Activated CD8-positive, alpha-beta memory T cell treated with anti-CD3 and anti-CD28 coated beads, Interleukin-2, amount 10 ng/mL, durations not matched to agents 7 days and 5 days (primary cell): ENCODE results near the gene CFAP74. TPM values are rescaled to one million over a fixed set of nuclear protein-coding genes. Genes with fewer than 3 reads are reported as not detected.
"Not testable (repeated sequence)": the region's sequence is repeated elsewhere in the genome, so short reads cannot be mapped to it uniquely, and the experiment has no call there.

Experiments
- ATAC-seq: fragments of 150-1000 bp; cut with Tn5 transposase; one replicate; pipeline ENCODE4 v1.10.0; 2021; ENCODE audit warnings: moderate library complexity
- CTCF ChIA-PET: fragments of 350-600 bp; sonication (Branson Sonifier 250); formaldehyde crosslinking; loops from one replicate; lab custom pipeline; 2021; ENCODE audit warnings: antibody characterized with exemption; lab: Charles Lee
- DNase-seq: peaks from one replicate; pipeline ENCODE4 v3.0.0-alpha.2; 2020
- H3K27ac Mint-ChIP-seq: one replicate; pipeline ENCODE4 v1.8.0; 2021; ENCODE audit warnings: mild to moderate bottlenecking, mixed read lengths
- H3K27me3 Mint-ChIP-seq: one replicate; pipeline ENCODE4 v1.8.0; 2021; ENCODE audit warnings: mixed read lengths
- H3K36me3 Mint-ChIP-seq: one replicate; pipeline ENCODE4 v1.8.0; 2021; ENCODE audit warnings: mild to moderate bottlenecking, mixed read lengths
- H3K4me1 Mint-ChIP-seq: one replicate; pipeline ENCODE4 v1.8.0; 2021; ENCODE audit warnings: mixed read lengths
- H3K4me3 Mint-ChIP-seq: one replicate; pipeline ENCODE4 v1.8.0; 2021; ENCODE audit warnings: mild to moderate bottlenecking, moderate library complexity, mixed read lengths
- H3K9me3 Mint-ChIP-seq: one replicate; pipeline ENCODE4 v1.8.0; 2022; ENCODE audit warnings: low read depth, mixed read lengths
- total RNA-seq, 2 experiments: library from RNA; stranded (reverse); gene quantifications; one replicate each; pipeline ENCODE4 v1.2.3, GENCODE V29; 2021

CFAP74 gene
- total RNA-seq, 2 experiments from 2014 or later = not detected

DNA sequence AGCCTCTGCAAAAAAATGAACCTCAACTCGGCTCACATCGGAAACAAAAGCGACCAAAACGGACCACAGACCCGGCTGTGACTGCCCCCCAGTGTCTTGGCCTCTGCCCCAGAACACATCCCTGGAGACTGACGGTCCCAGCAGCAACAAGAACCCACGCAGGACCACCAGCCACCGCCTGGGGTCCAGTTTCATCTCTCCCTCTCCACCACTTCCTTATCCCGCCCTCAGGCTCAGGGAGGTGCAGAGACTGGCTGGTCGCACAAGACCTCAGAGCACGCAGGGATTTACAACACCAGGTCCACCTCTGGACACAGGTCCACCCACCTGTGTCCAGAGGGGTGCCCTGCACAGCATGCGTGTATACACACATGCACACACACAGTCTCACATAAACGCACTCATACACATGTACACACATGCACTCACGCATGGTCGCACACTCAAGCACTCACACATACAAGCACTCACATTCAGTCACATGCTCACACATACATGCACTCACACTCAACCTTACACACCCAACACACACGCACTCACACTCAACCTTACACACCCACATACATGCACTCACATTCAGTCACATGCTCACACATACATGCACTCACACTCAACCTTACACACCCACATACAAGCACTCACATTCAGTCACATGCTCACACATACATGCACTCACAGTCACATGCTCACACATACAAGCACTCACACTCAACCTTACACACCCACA lies 65.9 kb downstream of the CFAP74 start:
- Mint-ChIP-seq H3K27me3 (no peaks in the 10 kb centered on the region), H3K36me3 (peaks cover 4% of the 10 kb centered on the region), H3K27ac (no peak overlapping the region), H3K4me3 (no peak overlapping the region), H3K9me3 (peaks cover 16% of the 10 kb centered on the region), H3K4me1 (no peaks in the 10 kb centered on the region)
- DNase-seq = no peak
- no peak for ATAC-seq
- CTCF ChIA-PET = no interaction called here

DNA sequence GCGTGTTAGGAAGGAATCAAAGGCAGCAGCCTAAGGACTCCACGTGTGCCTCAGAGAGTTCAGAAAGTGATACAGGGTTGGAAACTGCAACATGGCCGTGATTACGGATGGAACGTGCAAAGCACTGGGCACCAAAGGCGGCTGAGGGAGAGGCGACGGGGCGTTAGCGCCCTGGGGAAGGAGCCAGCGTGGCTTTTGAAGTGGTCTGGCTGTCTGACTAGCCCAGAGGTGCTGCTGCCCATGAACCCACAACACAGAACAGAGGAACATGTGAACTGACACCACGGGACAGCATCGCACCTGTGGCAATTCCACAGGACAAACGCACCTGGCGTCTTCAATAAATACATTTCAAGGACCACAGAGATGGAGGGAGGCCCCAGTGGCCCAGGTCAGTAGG lies 66.5 kb downstream of the CFAP74 start:
- H3K27ac Mint-ChIP-seq = no peak overlapping the region
- ATAC-seq (no peak), DNase-seq (no peak)
- H3K4me3 Mint-ChIP-seq = no peak overlapping the region
- peaks cover 16% of the 10 kb centered on the region for H3K9me3 Mint-ChIP-seq
- peaks cover 4% of the 10 kb centered on the region for H3K36me3 Mint-ChIP-seq
- no peaks in the 10 kb centered on the region for H3K4me1 Mint-ChIP-seq
- no peaks in the 10 kb centered on the region for H3K27me3 Mint-ChIP-seq
- CTCF ChIA-PET = no interaction called here

GRCh38 chr1:1934848-1935247 lies 68.7 kb downstream of the CFAP74 start:
- H3K4me1 Mint-ChIP-seq, ATAC-seq, H3K36me3 Mint-ChIP-seq, CTCF ChIA-PET, H3K4me3 Mint-ChIP-seq, DNase-seq, H3K27ac Mint-ChIP-seq, H3K27me3 Mint-ChIP-seq: not testable (repeated sequence)
- H3K9me3 Mint-ChIP-seq = peaks cover 16% of the 10 kb centered on the region

DNA sequence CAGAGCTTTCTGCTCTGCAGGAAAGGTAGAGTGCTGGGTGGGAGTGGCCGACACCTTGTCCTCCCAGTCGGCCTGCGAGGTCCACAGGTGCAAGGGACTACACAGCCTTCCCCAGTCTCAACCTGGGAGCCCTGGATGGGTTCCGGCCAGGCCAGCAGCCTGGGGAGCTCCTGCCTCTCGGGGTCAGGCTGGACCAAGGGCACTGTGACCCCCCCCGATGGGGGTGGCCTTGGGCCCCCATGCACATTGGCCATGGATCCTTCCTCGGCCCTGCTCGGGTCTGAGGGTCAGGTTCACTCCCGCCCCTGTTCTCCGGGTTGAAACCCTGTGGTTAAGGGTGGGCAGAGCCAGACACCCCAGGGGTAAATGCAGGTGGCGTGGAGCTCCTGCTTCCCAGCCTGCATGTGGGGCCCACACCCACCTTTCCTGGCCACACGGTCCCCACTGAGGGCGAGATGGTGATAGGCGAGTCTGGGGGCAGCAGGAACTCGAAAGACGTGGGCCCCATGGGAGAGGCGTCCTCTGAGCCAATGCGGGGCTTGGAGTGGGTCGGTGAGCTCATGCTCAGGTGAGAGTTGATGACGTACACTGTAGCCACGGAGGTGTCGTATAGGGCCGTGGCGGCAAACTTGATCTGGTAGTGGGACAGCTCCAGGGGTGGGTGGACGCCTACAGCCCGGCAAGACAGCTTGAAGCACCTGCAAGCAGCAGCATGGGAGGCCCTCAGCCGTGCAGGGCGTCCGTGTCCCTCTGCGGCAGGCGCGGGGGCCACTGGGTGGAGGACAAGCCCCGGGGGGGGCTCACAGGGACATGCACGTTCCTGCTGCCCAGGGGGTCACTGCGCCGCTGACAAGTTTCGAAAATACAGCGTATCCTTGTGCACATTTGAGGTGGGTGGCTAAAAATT lies 73.7 kb downstream of the CFAP74 start:
- ATAC-seq (no peak), DNase-seq (peak; percentile 39)
- no peaks in the 10 kb centered on the region for H3K4me1 Mint-ChIP-seq
- peaks cover 8% of the 10 kb centered on the region for H3K9me3 Mint-ChIP-seq
- H3K36me3 Mint-ChIP-seq = peaks cover 2% of the 10 kb centered on the region
- H3K27ac Mint-ChIP-seq = no peak overlapping the region
- no peak overlapping the region for H3K4me3 Mint-ChIP-seq
- CTCF ChIA-PET = interaction anchor here (0.8 kb wide), 1 partner anchor 11 kb away, joined by 3 read pairs; no protein-coding TSS in a partner anchor
- H3K27me3 Mint-ChIP-seq = no peaks in the 10 kb centered on the region

DNA sequence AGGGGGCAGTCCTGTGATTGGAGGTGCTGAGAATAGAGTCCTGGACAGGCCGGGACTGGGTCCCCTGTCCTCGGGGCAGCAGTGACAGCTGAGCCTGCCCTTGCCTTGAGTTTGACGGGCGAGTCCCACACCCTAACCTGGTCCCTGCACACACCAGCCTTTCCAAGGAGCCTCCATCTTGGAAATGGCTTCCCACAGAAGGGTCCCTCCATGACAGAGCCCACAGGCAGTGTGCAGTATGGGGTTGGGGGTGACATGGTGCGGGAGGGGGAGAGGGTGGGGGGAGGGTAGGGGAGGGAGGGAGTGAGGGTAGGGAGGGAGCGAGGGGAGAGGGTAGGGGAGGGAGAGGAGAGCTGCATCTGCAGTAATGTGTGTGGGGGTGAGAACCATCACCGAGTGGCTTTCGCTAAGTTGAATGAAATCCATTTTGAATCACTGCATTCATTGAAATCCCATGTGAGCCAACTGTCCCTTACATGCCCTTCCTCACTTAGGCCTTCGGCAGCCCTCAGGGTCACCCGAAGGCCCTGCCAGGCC lies 74.4 kb downstream of the CFAP74 start:
- no peaks in the 10 kb centered on the region for H3K27me3 Mint-ChIP-seq
- no peaks in the 10 kb centered on the region for H3K36me3 Mint-ChIP-seq
- DNase-seq (peak; percentile 29), ATAC-seq (no peak)
- H3K4me1 Mint-ChIP-seq = no peaks in the 10 kb centered on the region
- H3K27ac Mint-ChIP-seq = no peak overlapping the region
- CTCF ChIA-PET = no interaction called here
- H3K4me3 Mint-ChIP-seq = no peak overlapping the region
- peaks cover 2% of the 10 kb centered on the region for H3K9me3 Mint-ChIP-seq

GRCh38 chr1:1928231-1929101 lies 75.1 kb downstream of the CFAP74 start:
- H3K4me1 Mint-ChIP-seq = no peaks in the 10 kb centered on the region
- H3K27me3 Mint-ChIP-seq = no peaks in the 10 kb centered on the region
- H3K4me3 Mint-ChIP-seq = no peak overlapping the region
- no peaks in the 10 kb centered on the region for H3K36me3 Mint-ChIP-seq
- ATAC-seq (no peak), DNase-seq (peak; percentile 37)
- H3K27ac Mint-ChIP-seq = no peak overlapping the region
- H3K9me3 Mint-ChIP-seq = no peaks in the 10 kb centered on the region
- CTCF ChIA-PET = no interaction called here

- ATAC-seq (no peak), DNase-seq (peak; percentile 36)
- no peak overlapping the region for H3K27ac Mint-ChIP-seq
- CTCF ChIA-PET = no interaction called here
- no peak overlapping the region for H3K4me3 Mint-ChIP-seq
- no peaks in the 10 kb centered on the region for H3K9me3 Mint-ChIP-seq
- no peaks in the 10 kb centered on the region for H3K36me3 Mint-ChIP-seq
- H3K27me3 Mint-ChIP-seq = no peaks in the 10 kb centered on the region
- H3K4me1 Mint-ChIP-seq = no peaks in the 10 kb centered on the region
Observed at GRCh38 chr1:1927751-1928150, 75.8 kb downstream of the CFAP74 start.

- Mint-ChIP-seq H3K4me3 (no peak overlapping the region), H3K36me3 (no peaks in the 10 kb centered on the region), H3K27ac (no peak overlapping the region), H3K9me3 (no peaks in the 10 kb centered on the region), H3K4me1 (no peaks in the 10 kb centered on the region), H3K27me3 (no peaks in the 10 kb centered on the region)
- no peak for ATAC-seq
- CTCF ChIA-PET = no interaction called here
- DNase-seq = peak; percentile 33
Observed at GRCh38 chr1:1926886-1927660, 76.5 kb downstream of the CFAP74 start.

- Mint-ChIP-seq H3K27ac (no peak overlapping the region), H3K4me3 (no peak overlapping the region), H3K4me1 (no peaks in the 10 kb centered on the region), H3K9me3 (no peaks in the 10 kb centered on the region), H3K27me3 (no peaks in the 10 kb centered on the region), H3K36me3 (no peaks in the 10 kb centered on the region)
- DNase-seq (peak; percentile 39), ATAC-seq (no peak)
- CTCF ChIA-PET = no interaction called here
Observed at GRCh38 chr1:1926346-1926811, 77.2 kb downstream of the CFAP74 start.

DNA sequence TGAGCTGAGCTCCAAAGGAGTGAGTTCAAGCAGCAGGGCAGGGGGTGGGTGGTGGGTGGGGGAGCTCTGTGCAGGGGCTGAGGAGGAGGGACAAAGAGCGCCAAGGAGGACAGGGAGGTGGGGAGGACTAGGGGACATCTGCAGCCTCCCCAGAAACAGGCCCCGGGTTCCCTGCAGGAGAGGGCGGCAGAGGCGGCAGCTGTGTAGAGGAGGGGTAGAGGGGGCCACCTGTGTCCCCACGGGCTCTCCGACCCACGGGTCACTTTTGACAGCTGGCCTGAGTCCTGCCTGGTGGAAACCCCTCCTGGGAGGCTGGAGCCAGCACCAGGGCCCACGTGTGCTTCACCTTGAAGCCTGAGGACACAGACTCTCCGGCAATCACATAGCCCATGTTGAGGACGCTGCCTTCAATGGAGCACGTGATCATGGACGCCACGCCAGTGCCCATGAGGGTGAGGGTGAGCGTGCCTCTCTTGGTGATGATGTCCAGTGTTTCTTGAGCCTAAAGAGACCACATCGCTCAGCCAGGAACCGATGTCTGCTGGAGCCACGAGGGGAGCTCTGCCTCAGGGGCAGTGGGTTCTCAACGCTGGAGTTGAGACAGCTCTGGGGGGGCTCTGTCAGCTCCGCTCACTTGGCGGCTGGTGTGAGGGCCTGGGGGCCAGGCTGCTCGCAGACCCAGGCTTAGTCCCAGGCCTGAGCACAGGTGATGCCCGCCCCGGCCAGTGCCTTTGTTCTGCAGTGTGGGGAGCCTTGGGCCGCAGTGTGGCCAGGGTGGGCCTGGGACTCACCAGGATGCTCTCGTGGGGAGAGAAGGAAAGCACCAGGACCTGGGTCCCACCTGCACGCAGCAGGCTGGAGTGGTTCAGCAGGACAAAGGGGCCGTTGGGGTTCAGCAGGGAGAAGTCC lies 77.9 kb downstream of the CFAP74 start:
- Mint-ChIP-seq H3K27ac (no peak overlapping the region), H3K4me1 (no peaks in the 10 kb centered on the region), H3K4me3 (no peak overlapping the region), H3K27me3 (no peaks in the 10 kb centered on the region), H3K9me3 (no peaks in the 10 kb centered on the region), H3K36me3 (no peaks in the 10 kb centered on the region)
- ATAC-seq (no peak), DNase-seq (no peak)
- CTCF ChIA-PET = no interaction called here

DNA sequence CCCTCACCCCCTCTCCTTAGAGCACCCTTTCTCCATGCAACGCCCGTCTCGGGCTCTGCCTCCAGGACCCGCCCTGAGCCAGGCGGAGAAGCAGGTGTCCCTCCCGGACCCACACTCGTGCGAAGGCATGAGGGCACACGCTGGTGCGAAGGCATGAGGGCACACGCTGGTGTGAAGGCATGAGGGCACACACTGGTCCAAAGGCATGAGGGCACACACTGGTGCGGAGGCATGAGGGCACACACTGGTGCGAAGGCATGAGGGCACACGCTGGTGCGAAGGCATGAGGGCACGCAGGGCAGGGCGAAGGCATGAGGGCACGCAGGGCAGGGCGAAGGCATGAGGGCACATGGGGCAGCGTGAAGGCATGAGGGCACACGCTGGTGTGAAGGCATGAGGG lies 78.7 kb downstream of the CFAP74 start:
- Mint-ChIP-seq H3K27me3 (no peaks in the 10 kb centered on the region), H3K4me1 (no peaks in the 10 kb centered on the region), H3K4me3 (no peak overlapping the region), H3K9me3 (no peaks in the 10 kb centered on the region), H3K36me3 (no peaks in the 10 kb centered on the region), H3K27ac (no peak overlapping the region)
- CTCF ChIA-PET = no interaction called here
- DNase-seq (no peak), ATAC-seq (no peak)

- Mint-ChIP-seq H3K36me3 (no peaks in the 10 kb centered on the region), H3K4me3 (no peak overlapping the region), H3K4me1 (peaks cover 2% of the 10 kb centered on the region), H3K27me3 (no peaks in the 10 kb centered on the region), H3K9me3 (no peaks in the 10 kb centered on the region), H3K27ac (no peak overlapping the region)
- CTCF ChIA-PET = no interaction called here
- DNase-seq (no peak), ATAC-seq (no peak)
Observed at GRCh38 chr1:1924386-1924785, 79.2 kb downstream of the CFAP74 start.
